ENCODE measurements around the gene COLEC11. TPM values are rescaled to one million over a fixed set of nuclear protein-coding genes. Genes with fewer than 3 reads are reported as not detected.

The COLEC11 gene
- total RNA-seq, 1 experiment from 2014 or later, result not detected

DNA sequence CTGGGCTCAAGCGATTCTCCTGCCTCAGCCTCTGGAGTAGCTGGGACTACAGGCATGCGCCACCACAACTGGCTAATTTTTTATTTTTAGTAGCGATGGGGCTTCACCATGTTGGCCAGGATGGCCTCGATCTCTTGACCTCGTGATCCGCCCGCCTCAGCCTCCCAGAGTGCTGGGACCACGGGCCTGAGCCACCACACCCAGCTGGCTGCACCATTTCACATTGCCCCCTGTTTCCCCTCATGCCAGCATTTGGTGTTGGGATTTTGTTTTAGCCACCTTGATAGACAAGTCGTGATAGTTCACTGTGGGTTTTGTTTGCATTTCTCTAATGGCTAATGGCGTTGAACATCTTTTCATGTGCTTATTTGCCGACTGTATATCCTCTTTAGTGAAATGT, 5.8 kb upstream of the COLEC11 start:
- no TSS peak for BruUV-seq (replicated peaks)
- DNase-seq, result no peak
- H3K9me3 Mint-ChIP-seq (ENCODE audit: low read depth, unreplicated experiment), result no peaks in the 10 kb centered on the region
- TF ChIP-seq, protein P1, sequence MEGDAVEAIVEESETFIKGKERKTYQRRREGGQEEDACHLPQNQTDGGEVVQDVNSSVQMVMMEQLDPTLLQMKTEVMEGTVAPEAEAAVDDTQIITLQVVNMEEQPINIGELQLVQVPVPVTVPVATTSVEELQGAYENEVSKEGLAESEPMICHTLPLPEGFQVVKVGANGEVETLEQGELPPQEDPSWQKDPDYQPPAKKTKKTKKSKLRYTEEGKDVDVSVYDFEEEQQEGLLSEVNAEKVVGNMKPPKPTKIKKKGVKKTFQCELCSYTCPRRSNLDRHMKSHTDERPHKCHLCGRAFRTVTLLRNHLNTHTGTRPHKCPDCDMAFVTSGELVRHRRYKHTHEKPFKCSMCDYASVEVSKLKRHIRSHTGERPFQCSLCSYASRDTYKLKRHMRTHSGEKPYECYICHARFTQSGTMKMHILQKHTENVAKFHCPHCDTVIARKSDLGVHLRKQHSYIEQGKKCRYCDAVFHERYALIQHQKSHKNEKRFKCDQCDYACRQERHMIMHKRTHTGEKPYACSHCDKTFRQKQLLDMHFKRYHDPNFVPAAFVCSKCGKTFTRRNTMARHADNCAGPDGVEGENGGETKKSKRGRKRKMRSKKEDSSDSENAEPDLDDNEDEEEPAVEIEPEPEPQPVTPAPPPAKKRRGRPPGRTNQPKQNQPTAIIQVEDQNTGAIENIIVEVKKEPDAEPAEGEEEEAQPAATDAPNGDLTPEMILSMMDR (IDR thresholded peaks at IDR 0.05; ENCODE audit: unreplicated experiment), result no peak
- no peaks in the 10 kb centered on the region for H3K36me3 Mint-ChIP-seq (ENCODE audit: insufficient read depth, unreplicated experiment)
- intact Hi-C loops (cut with micrococcal nuclease; ENCODE audit: unreplicated experiment), result no loop called here
- no peaks in the 10 kb centered on the region for H3K4me1 Mint-ChIP-seq (ENCODE audit: low read depth, unreplicated experiment)
- H3K4me3 Mint-ChIP-seq (ENCODE audit: low read depth, unreplicated experiment), result no peak overlapping the region
- H3K27me3 Mint-ChIP-seq (ENCODE audit: unreplicated experiment), result no peaks in the 10 kb centered on the region
- no peak overlapping the region for H3K27ac Mint-ChIP-seq (ENCODE audit: unreplicated experiment)
- CTCF ChIA-PET, result no interaction called here

DNA sequence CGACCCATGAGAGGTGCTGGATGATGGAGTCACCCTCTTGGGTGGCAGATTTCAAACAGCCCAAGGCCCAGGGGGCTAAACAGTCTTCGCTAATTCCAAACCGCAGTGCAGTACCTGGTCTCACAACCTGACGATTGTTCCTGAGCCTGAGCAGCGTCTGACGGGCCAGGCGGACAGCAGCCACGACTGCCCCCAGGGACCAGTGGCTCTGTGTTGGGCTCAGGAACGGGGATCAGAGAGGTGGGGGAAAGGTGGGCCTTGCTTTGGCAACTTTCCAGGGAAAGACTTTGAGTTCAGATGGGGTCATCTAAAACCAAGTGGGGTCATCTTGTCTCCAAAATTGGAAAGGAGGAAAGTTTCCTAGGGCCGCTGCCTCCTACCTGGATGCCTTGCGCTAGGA, 492 bp downstream of the COLEC11 start:
- Mint-ChIP-seq H3K4me3 (ENCODE audit: low read depth, unreplicated experiment) (no peak overlapping the region), H3K9me3 (ENCODE audit: low read depth, unreplicated experiment) (no peaks in the 10 kb centered on the region), H3K4me1 (ENCODE audit: low read depth, unreplicated experiment) (no peaks in the 10 kb centered on the region), H3K27ac (ENCODE audit: unreplicated experiment) (no peak overlapping the region), H3K36me3 (ENCODE audit: insufficient read depth, unreplicated experiment) (no peaks in the 10 kb centered on the region), H3K27me3 (ENCODE audit: unreplicated experiment) (peaks cover 24% of the 10 kb centered on the region)
- no peak for DNase-seq
- BruUV-seq (replicated peaks), result no TSS peak
- CTCF ChIA-PET, result no interaction called here
- intact Hi-C loops (cut with micrococcal nuclease; ENCODE audit: unreplicated experiment), result no loop called here
- TF ChIP-seq, protein P1 (IDR thresholded peaks at IDR 0.05; ENCODE audit: unreplicated experiment), result no peak

DNA sequence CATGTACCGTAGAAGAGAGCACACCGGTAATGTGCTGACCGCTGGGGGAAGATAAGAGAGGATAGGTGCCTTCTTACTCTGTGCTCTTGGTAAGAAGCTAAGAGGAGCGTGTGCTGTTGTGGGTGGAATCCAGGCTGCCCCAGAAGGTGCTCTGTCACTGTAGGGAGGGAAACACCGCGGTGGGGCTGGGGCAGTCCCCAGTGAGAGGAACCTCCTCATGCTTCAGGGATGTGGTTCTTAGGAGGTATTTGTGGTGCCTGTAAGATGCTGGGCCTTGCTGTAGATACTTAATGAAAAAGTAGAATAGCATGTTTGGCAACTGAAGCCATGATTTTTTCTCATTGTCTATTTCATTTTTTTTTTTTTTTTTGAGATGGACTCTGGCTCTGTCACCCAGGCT, 1.1 kb downstream of the COLEC11 start:
- DNase-seq, result no peak
- CTCF ChIA-PET, result interaction anchor here (0.7 kb wide), 1 partner anchor 273 kb away, joined by 3 read pairs; no protein-coding TSS in a partner anchor
- no TSS peak for BruUV-seq (replicated peaks)

DNA sequence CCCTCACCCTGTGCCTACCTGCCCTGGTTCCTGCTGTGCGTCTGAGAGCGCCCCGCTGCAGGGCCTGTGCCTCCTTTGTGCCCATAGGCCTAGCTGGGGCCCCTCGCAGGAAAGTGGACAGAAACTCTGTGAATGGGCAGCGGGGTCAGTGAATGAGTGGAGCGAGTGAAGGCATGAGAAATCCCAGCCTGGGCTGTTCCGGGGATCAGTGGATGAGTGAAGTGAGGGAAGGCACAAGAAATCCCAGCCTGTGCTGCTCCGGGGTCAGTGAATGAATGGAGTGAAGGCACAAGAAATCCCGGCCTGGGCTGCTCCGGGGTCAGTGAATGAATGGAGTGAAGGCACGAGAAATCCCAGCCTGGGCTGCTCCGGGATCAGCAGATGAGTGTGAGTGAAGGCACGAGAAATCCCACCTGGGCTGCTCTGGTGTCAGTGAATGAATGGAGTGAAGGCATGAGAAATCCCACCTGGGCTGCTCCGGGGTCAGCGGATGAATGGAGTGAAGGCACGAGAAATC, 2.0 kb downstream of the COLEC11 start:
- DNase-seq, result no peak
- no peaks in the 10 kb centered on the region for H3K4me1 Mint-ChIP-seq (ENCODE audit: low read depth, unreplicated experiment)
- intact Hi-C loops (cut with micrococcal nuclease; ENCODE audit: unreplicated experiment), result no loop called here
- TF ChIP-seq, protein P1 (IDR thresholded peaks at IDR 0.05; ENCODE audit: unreplicated experiment), result no peak
- CTCF ChIA-PET, result interaction anchor here (0.7 kb wide), 1 partner anchor 274 kb away, joined by 3 read pairs; no protein-coding TSS in a partner anchor
- BruUV-seq (replicated peaks), result no TSS peak
- H3K27ac Mint-ChIP-seq (ENCODE audit: unreplicated experiment), result no peak overlapping the region
- H3K27me3 Mint-ChIP-seq (ENCODE audit: unreplicated experiment), result peaks cover 27% of the 10 kb centered on the region
- H3K36me3 Mint-ChIP-seq (ENCODE audit: insufficient read depth, unreplicated experiment), result no peaks in the 10 kb centered on the region
- H3K4me3 Mint-ChIP-seq (ENCODE audit: low read depth, unreplicated experiment), result no peak overlapping the region
- no peaks in the 10 kb centered on the region for H3K9me3 Mint-ChIP-seq (ENCODE audit: low read depth, unreplicated experiment)

More for the DNA sequence above, 1.1 kb downstream of the COLEC11 start:
- Mint-ChIP-seq H3K4me1 (ENCODE audit: low read depth, unreplicated experiment) (no peaks in the 10 kb centered on the region), H3K4me3 (ENCODE audit: low read depth, unreplicated experiment) (no peak overlapping the region), H3K36me3 (ENCODE audit: insufficient read depth, unreplicated experiment) (no peaks in the 10 kb centered on the region), H3K27ac (ENCODE audit: unreplicated experiment) (no peak overlapping the region), H3K27me3 (ENCODE audit: unreplicated experiment) (peaks cover 24% of the 10 kb centered on the region), H3K9me3 (ENCODE audit: low read depth, unreplicated experiment) (no peaks in the 10 kb centered on the region)
- intact Hi-C loops (cut with micrococcal nuclease; ENCODE audit: unreplicated experiment), result no loop called here
- TF ChIP-seq, protein P1 (IDR thresholded peaks at IDR 0.05; ENCODE audit: unreplicated experiment), result no peak
